Measurements from ENCODE around the gene SRSF9.

Gene SRSF9

DNA sequence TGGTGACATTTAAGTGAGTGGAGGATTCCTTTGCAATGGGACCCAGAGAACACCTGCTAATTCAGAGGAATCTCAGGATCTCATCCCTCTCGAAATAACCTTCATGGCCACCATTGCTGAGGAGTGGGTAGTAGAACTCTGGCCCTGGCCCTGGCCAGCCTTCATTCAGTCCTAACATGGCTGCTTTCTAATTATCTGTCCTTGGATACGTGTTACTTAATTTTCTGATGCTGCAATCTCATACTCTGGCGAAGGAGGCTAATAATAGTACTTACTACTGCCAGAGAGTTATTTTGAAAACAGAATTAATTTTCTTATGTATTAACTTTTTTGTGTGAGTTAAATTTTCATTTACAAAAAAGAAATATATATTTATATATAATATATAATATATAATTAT is 43.8 kb downstream of the SRSF9 start:
- DNase-seq (ENCODE audit: low spot score), result no peak
- H3K4me1 Mint-ChIP-seq (ENCODE audit: low read depth), result no peaks in the 10 kb centered on the region
- H3K27ac Mint-ChIP-seq, result no peak overlapping the region

DNA sequence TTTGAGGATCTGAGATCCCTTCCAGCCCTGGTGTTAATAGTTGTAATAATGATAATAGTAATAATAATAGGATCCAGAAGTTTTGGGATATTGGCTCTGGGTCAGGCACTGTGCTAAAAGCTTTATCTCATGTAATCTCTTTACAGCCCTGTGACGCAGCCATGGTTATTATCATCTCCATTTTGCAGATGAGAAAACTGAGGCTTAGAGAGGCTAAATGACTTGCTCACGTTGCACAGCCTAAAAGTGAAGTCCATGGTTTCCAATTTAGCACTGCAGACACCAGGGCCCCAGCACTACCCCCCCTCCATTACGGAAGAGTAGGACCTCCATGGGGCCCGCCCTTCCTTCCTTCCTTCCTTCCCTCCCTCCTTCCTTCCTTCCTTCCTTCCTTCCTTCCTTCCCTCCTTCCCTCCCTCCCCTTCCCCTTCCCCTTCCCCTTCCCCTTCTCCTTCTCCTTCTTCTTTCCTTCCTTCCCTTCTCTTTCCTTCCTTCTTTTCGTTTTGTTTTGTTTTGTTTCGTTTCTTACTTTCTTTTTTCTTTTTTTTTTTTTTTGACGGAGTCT is 46.6 kb downstream of the SRSF9 start:
- H3K36me3 Mint-ChIP-seq (ENCODE audit: low read depth), result no peaks in the 10 kb centered on the region
- H3K4me1 Mint-ChIP-seq (ENCODE audit: low read depth), result no peaks in the 10 kb centered on the region
- H3K27me3 Mint-ChIP-seq (ENCODE audit: low read depth), result no peaks in the 10 kb centered on the region
- no peak overlapping the region for H3K27ac Mint-ChIP-seq
- DNase-seq (ENCODE audit: low spot score), result no peak
- no peaks in the 10 kb centered on the region for H3K9me3 Mint-ChIP-seq
- H3K4me3 Mint-ChIP-seq, result no peak overlapping the region

More for the DNA sequence above, 43.8 kb downstream of the SRSF9 start:
- Mint-ChIP-seq H3K9me3 (no peaks in the 10 kb centered on the region), H3K4me3 (no peak overlapping the region), H3K27me3 (ENCODE audit: low read depth) (peaks cover 6% of the 10 kb centered on the region), H3K36me3 (ENCODE audit: low read depth) (no peaks in the 10 kb centered on the region)

DNA sequence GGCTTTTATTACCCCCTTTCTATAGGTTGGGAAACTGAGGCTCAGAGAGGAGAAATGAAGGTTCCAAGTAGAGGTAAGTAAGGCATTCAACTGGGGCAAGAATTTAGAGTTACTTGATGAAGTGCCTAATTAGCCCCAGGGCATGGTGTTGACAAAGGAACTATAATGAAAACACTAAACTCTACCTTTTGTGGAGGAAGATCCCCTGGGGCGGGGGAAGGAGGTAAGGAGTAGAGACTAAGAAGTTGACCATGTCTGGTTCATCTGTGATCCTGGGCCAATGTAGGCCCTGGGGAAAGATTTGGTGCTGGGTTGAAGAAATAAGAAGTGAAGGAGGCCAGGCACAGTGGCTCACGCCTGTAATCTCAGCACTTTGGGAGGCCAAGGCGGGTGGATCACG is 47.8 kb downstream of the SRSF9 start:
- H3K27ac Mint-ChIP-seq, result no peak overlapping the region
- H3K4me1 Mint-ChIP-seq (ENCODE audit: low read depth), result no peaks in the 10 kb centered on the region
- DNase-seq (ENCODE audit: low spot score), result no peak
- no peak overlapping the region for H3K4me3 Mint-ChIP-seq
- H3K36me3 Mint-ChIP-seq (ENCODE audit: low read depth), result no peaks in the 10 kb centered on the region
- no peaks in the 10 kb centered on the region for H3K9me3 Mint-ChIP-seq
- no peaks in the 10 kb centered on the region for H3K27me3 Mint-ChIP-seq (ENCODE audit: low read depth)

DNA sequence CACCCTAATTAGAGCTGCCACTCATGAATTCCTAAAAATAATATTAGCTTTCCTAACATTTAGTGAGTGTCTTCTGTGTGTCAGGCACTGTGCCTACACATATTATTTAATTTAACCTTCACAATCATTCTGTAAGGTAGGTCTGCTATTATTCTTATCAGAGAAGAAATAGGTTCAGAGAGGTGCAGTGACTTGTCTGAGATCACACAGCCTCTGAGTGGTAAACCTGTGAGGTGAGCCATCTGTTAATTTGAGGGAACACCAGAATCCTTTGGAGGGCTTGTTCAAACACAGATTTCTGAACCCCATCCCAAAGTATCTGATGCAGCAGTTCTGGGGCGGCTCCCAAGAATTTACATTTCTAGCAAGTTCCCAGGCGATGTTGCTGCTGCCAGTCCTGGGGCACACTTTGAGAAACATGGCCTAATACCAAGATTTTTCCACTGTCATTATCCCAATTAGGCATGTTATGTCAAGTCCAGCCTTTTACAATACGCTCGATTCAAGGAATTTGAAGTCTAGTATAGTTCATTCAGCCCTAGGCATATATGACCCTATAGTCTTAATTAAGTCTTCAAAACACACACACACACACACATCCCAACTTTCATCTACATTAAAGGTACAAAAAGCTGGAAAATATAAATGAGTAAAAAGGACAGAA is 51.5 kb downstream of the SRSF9 start:
- no peak overlapping the region for H3K27ac Mint-ChIP-seq
- no peaks in the 10 kb centered on the region for H3K4me1 Mint-ChIP-seq (ENCODE audit: low read depth)
- no peaks in the 10 kb centered on the region for H3K9me3 Mint-ChIP-seq
- H3K27me3 Mint-ChIP-seq (ENCODE audit: low read depth), result no peaks in the 10 kb centered on the region
- H3K36me3 Mint-ChIP-seq (ENCODE audit: low read depth), result no peaks in the 10 kb centered on the region
- DNase-seq (ENCODE audit: low spot score), result no peak
- H3K4me3 Mint-ChIP-seq, result no peak overlapping the region

DNA sequence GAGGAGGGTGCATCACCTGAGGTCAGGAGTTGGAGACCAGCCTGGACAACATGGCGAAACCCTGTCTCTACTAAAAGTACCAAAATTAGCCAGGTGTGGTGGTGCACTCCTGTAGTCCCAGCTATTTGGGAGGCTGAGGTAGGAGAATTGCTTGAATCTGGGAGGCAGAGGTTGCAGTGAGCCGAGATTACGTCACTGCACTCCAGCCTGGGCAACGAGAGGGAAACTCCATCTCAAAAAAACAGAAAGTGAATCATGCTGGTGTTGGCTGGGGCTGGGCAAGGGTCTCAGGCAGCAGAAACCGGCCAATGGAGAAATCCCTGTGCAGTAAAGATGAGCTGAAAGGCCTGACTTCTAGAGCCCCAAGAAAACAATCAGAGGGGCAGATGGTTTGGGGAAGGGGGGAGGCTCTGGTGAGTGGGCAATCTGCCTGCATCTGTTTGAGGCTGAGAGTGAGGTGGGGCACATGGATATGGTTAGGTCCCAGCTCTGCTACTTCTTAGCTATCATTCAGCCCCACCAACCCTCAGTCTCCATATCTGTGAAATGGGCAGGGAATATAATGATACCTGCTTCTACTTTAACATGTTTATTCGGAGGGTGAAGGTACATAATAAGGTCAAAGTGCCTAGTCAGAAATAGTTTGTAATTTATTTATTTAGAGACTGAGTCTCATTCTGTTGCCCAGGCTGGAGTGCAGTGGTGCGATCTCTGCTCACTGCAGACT is 52.9 kb downstream of the SRSF9 start:
- Mint-ChIP-seq H3K27me3 (ENCODE audit: low read depth) (no peaks in the 10 kb centered on the region), H3K9me3 (no peaks in the 10 kb centered on the region), H3K36me3 (ENCODE audit: low read depth) (no peaks in the 10 kb centered on the region), H3K4me1 (ENCODE audit: low read depth) (no peaks in the 10 kb centered on the region), H3K27ac (no peak overlapping the region), H3K4me3 (no peak overlapping the region)
- no peak for DNase-seq (ENCODE audit: low spot score)

DNA sequence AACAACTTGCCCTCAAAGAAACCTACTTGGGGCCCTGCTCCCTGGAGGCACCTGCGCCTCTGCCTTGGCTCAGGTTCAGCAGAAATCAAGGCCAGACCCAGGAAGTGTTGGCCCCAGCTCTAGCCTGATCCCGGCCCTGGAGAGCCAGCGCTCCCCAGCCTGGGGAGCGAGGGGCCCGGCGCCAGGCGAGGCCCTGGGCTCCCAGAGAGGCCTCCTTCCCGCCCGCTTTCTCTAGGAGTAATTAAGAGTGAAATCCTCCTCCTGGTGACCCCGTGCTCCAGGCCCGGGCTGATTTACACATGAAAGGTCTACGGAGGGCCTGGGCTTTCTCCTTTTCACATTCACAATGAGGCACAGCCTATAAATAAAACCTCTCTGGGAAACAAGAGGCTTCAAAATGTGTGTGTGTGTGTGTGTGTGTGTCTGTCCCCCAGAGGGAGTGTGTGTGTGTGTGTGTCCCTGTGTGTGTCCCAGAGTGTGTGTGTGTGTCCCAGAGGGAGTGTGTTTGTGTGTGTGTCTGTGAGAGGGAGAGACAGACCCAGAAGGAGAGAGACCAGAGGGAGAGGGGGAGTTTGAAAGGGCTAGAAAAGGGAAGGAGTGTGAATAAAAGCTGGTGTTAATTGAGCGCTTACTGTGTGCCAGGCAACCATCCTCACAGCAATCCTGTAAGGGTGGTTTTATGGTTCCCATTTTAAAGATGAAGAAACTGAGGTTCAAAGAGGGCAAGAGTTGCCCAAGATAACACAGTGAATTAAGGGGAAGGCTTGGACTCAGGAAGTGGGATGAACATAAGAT is 55.5 kb downstream of the SRSF9 start:
- Mint-ChIP-seq H3K9me3 (no peaks in the 10 kb centered on the region), H3K36me3 (ENCODE audit: low read depth) (no peaks in the 10 kb centered on the region), H3K4me1 (ENCODE audit: low read depth) (no peaks in the 10 kb centered on the region), H3K27me3 (ENCODE audit: low read depth) (no peaks in the 10 kb centered on the region), H3K4me3 (no peak overlapping the region), H3K27ac (no peak overlapping the region)
- no peak for DNase-seq (ENCODE audit: low spot score)

DNA sequence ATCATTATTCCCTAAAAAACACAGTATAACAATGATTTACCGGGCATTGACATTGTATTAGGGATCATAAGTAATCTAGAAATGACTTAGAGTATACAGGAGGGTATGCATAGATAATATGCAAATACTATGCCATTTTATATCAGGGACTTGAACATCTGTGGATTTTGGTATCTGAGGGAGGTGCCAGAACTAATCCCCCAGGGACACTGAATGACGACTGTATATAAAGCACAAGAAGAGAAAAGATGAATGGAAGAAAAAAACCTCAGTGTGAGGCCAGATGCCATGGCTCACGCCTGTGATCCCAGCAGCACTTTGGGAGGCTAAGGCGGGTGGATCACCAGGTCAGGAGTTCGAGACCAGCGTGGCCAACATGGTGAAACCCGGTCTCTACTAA is 57.1 kb downstream of the SRSF9 start:
- H3K36me3 Mint-ChIP-seq (ENCODE audit: low read depth), result no peaks in the 10 kb centered on the region
- H3K27ac Mint-ChIP-seq, result no peak overlapping the region
- DNase-seq (ENCODE audit: low spot score), result no peak
- no peaks in the 10 kb centered on the region for H3K4me1 Mint-ChIP-seq (ENCODE audit: low read depth)
- H3K27me3 Mint-ChIP-seq (ENCODE audit: low read depth), result no peaks in the 10 kb centered on the region
- H3K4me3 Mint-ChIP-seq, result no peak overlapping the region
- H3K9me3 Mint-ChIP-seq, result no peaks in the 10 kb centered on the region
